HepG2 (cell line): Measurements from ENCODE around the gene KDM4B. TPM values are rescaled to one million over a fixed set of nuclear protein-coding genes. Genes with fewer than 3 reads are reported as not detected.

Source experiments
- ATAC-seq: fragments of 200-7000 bp; cut with Tn5 transposase; 3 replicates; pipeline ENCODE4 v1.9.1; 2020; ENCODE audit warnings: mild to moderate bottlenecking, moderate library complexity
- BruUV-seq: library from RNA; stranded (reverse); fragments of 400-500 nt; replicated peaks from 2 replicates; lab custom pipeline; 2021; lab: Mats Ljungman, UMichigan
- CTCF ChIA-PET: fragments of 300-600 bp; formaldehyde crosslinking; extraction: SDS; loops from one replicate; lab custom pipeline; 2021; ENCODE audit warnings: low total read pairs, inconsistent platforms, low intra/inter-chr PET ratio; lab: Yijun Ruan, JAX
- POLR2A ChIA-PET: fragments of 350-600 bp; sonication (Branson Sonifier 250); formaldehyde crosslinking; loops from one replicate; lab custom pipeline; 2020; ENCODE audit warnings: antibody characterized with exemption, inconsistent platforms; lab: Yijun Ruan, JAX
- DNase-seq: peaks from one replicate; pipeline ENCODE4 v3.0.0-alpha.2; 2015; ENCODE audit warnings: low spot score
- FAIRE-seq: peaks from 3 replicates; lab custom pipeline; 2011; peaks lifted over from hg19 to GRCh38; lab: Jason Lieb, UNC
- H2AFZ ChIP-seq: one replicate; pipeline ENCODE4 v1.6.1; 2011; ENCODE audit warnings: low read length, inconsistent platforms
- H3K27ac ChIP-seq: fragments of 300-600 bp; 3 replicates; pipeline ENCODE4 v1.8.0; 2011; ENCODE audit warnings: mixed run types, mild to moderate bottlenecking, mixed read lengths, low read length, inconsistent platforms; ENCODE audit not compliant: insufficient read depth; ENCODE audit errors: extremely low read length
- H3K27me3 ChIP-seq, 2 experiments: fragments of 200-600 bp in 1 of 2; 2 replicates in 1 of 2; 3 replicates in 1 of 2; pipeline versions ENCODE4 v1.6.0 to v1.8.0; 2011; ENCODE audit warnings: low read length in 2 of 2, mild to moderate bottlenecking in 2 of 2, moderate library complexity in 2 of 2, inconsistent platforms in 1 of 2; ENCODE audit not compliant: insufficient read depth in 2 of 2, control insufficient read depth in 1 of 2
- H3K36me3 ChIP-seq, 2 experiments: fragments of 200-600 bp in 1 of 2; replicated peaks in 1 of 2; 2 replicates in 1 of 2; 3 replicates in 1 of 2; pipeline versions ENCODE4 v1.5.1 to v1.8.0; 2011; ENCODE audit warnings: low read length in 2 of 2, inconsistent platforms in 1 of 2; ENCODE audit not compliant: insufficient read depth in 2 of 2, control insufficient read depth in 1 of 2
- H3K4me1 ChIP-seq: 2 replicates; pipeline ENCODE4 v1.5.1; 2012; ENCODE audit warnings: low read length, inconsistent platforms; ENCODE audit not compliant: insufficient read depth
- H3K4me2 ChIP-seq: 2 replicates; pipeline ENCODE4 v1.6.0; 2011; ENCODE audit warnings: low read depth, low read length, inconsistent platforms
- H3K4me3 ChIP-seq, 3 experiments: fragments of 200-600 bp in 1 of 3; sonication (generic), shearing (Covaris generic) in 1 of 3; replicated peaks in 1 of 3; 2 replicates each; pipeline ENCODE4 v1.5.1; 2011 to 2016; ENCODE audit warnings: low read length in 3 of 3, inconsistent platforms in 2 of 3, low read depth in 2 of 3, mild to moderate bottlenecking in 2 of 3, control low read depth in 1 of 3, mixed read lengths in 1 of 3; ENCODE audit not compliant: insufficient read depth in 1 of 3
- H3K79me2 ChIP-seq: one replicate; pipeline ENCODE4 v1.6.1; 2011; ENCODE audit warnings: low read length, inconsistent platforms; ENCODE audit not compliant: insufficient read depth
- H3K9ac ChIP-seq: 2 replicates; pipeline ENCODE4 v1.6.0; 2011; ENCODE audit warnings: mild to moderate bottlenecking, low read depth, low read length, inconsistent platforms; ENCODE audit not compliant: insufficient read depth
- H3K9me3 ChIP-seq: 2 replicates; pipeline ENCODE4 v1.5.1; 2012; ENCODE audit warnings: mild to moderate bottlenecking, low read length
- H4K20me1 ChIP-seq: 2 replicates; pipeline ENCODE4 v1.6.0; 2011; ENCODE audit warnings: inconsistent platforms, mild to moderate bottlenecking, low read length, moderate library complexity; ENCODE audit not compliant: insufficient read depth
- CBX1 ChIP-seq: IDR thresholded peaks from one replicate; pipeline ENCODE4 v1.6.1; 2016; ENCODE audit warnings: antibody characterized with exemption, low read depth
- DMAP1 ChIP-seq: IDR thresholded peaks from 2 replicates; pipeline ENCODE4 v1.6.1; 2016
- NFIC ChIP-seq: IDR thresholded peaks from 2 replicates; pipeline ENCODE4 v1.6.1; 2012; ENCODE audit warnings: mild to moderate bottlenecking, low read length, inconsistent platforms
- NFKBIZ ChIP-seq: IDR thresholded peaks from 2 replicates; pipeline ENCODE4 v1.6.1; 2018; ENCODE audit warnings: missing genetic modification reagents, missing compliant biosample characterization
- PRDM4 ChIP-seq: sonication (generic); formaldehyde crosslinking; IDR thresholded peaks from 2 replicates; pipeline ENCODE4 v1.9.0; 2021; ENCODE audit warnings: missing genetic modification reagents, borderline replicate concordance
- SIN3B ChIP-seq: fragments of 150-350 bp; IDR thresholded peaks from 2 replicates; pipeline ENCODE4 v1.6.1; 2014; ENCODE audit warnings: low read length
- SRSF1 ChIP-seq: fragments of 200-400 bp; formaldehyde crosslinking; optimal IDR thresholded peaks from 2 replicates; pipeline ENCODE3; 2017; ENCODE audit warnings: mild to moderate bottlenecking, low read depth, low read length, moderate library complexity
- ZNF24 ChIP-seq: fragments of 450-650 bp; IDR thresholded peaks from 2 replicates; pipeline ENCODE4 v1.6.1; 2017; ENCODE audit warnings: antibody characterized with exemption, mild to moderate bottlenecking
- ZNF33B ChIP-seq: sonication (generic); formaldehyde crosslinking; IDR thresholded peaks from 2 replicates; pipeline ENCODE4 v1.5.1; 2020; ENCODE audit warnings: mild to moderate bottlenecking, missing genetic modification reagents
- ZNF562 ChIP-seq: sonication (generic); formaldehyde crosslinking; IDR thresholded peaks from 2 replicates; pipeline ENCODE4 v1.8.0; 2022; ENCODE audit warnings: missing genetic modification reagents, borderline replicate concordance
- ZNF660 ChIP-seq: sonication (generic); formaldehyde crosslinking; IDR thresholded peaks from 2 replicates; pipeline ENCODE4 v1.5.1; 2020; ENCODE audit warnings: mild to moderate bottlenecking, low read depth, missing genetic modification reagents, borderline replicate concordance
- ZNF766 ChIP-seq: sonication (generic); formaldehyde crosslinking; IDR thresholded peaks from 2 replicates; pipeline ENCODE4 v1.5.0; 2020; ENCODE audit warnings: missing genetic modification reagents, borderline replicate concordance
- ZNF781 ChIP-seq: sonication (generic); formaldehyde crosslinking; IDR thresholded peaks from 2 replicates; pipeline ENCODE4 v1.5.1; 2020; ENCODE audit warnings: borderline replicate concordance, mild to moderate bottlenecking, missing genetic modification reagents; ENCODE audit errors: not compliant biosample characterization
- ZNF816 ChIP-seq: sonication (generic); formaldehyde crosslinking; IDR thresholded peaks from 2 replicates; pipeline ENCODE4 v1.8.0; 2022; ENCODE audit warnings: missing genetic modification reagents, mild to moderate bottlenecking, borderline replicate concordance
- ZSCAN21 ChIP-seq: sonication (generic); formaldehyde crosslinking; IDR thresholded peaks from 2 replicates; pipeline ENCODE4 v1.8.0; 2022; ENCODE audit warnings: mild to moderate bottlenecking, missing genetic modification reagents, moderate library complexity, borderline replicate concordance
- WGBS: methylation state at CpG from one replicate; pipeline ENCODE4 v1.1.6; 2017; ENCODE audit warnings: low lambda C conversion rate; 5-methylcytosine and 5-hydroxymethylcytosine counted together
- in situ Hi-C: cut with HindIII; loops from 2 replicates; pipeline ENCODE4 v1.10.0; 2017; ENCODE audit warnings: low pct_unique_long_range_greater_than_20kb; ENCODE audit not compliant: extremely low pct_ligation_motif_present
- intact Hi-C: fragments of 100-400 bp; cut with micrococcal nuclease; formaldehyde crosslinking; loops from one replicate; pipeline ENCODE4 v1.10.0; 2022; ENCODE audit not compliant: unreplicated experiment
- polyA plus RNA-seq, 8 experiments: library from polyadenylated mRNA; depleted of rRNA in 3 of 8; stranded (reverse) in 7 of 8; unstranded in 1 of 8; fragments of >200 nt; fragmentation: Illumina TruSeq in 4 of 8; extraction: Trizol in 4 of 8; gene quantifications; 2 replicates each; pipeline versions ENCODE4 v1.2.1 to v1.2.3, GENCODE V29; 2011 to 2016; ENCODE audit warnings: low read depth in 4 of 8, missing spikeins in 1 of 8, mixed read lengths in 1 of 8; ENCODE audit not compliant: insufficient read depth in 1 of 8
- total RNA-seq, 5 experiments: library from RNA; depleted of rRNA; stranded (reverse); fragments of >200 nt; fragmentation: Illumina TruSeq; extraction: Trizol; gene quantifications; 2 replicates each; pipeline ENCODE4 v1.2.3, GENCODE V29; 2016; ENCODE audit warnings: low read depth in 1 of 5
- TF ChIP-seq, protein P1 (sequence below): sonication (generic); formaldehyde crosslinking; IDR thresholded peaks from 2 replicates; pipeline ENCODE4; 2020; ENCODE audit warnings: missing genetic modification reagents, mild to moderate bottlenecking, borderline replicate concordance

KDM4B gene
- total and polyA plus RNA-seq, 2 of the 13 experiments (the other 11 are each of a cell fraction or from before 2014, with no cell fraction given) = 4.9 to 14.6 TPM

- ATAC-seq = no peak
- intact Hi-C loops (no loop called here), in situ Hi-C loops (no loop called here)
- H3K36me3 ChIP-seq = peaks cover 14 to 17% of the 10 kb centered on the region in 2 experiments; a peak in 4 of 5 replicates
- 96% methylated on average over 25 of the region's 31 CpGs for WGBS
- H3K27ac ChIP-seq = no peak overlapping the region
- no peaks in the 10 kb centered on the region for H3K79me2 ChIP-seq
- BruUV-seq = no TSS peak
- CTCF ChIA-PET = no interaction called here
- FAIRE-seq = no peak
- no peaks in the 10 kb centered on the region for H3K27me3 ChIP-seq
- H3K4me3 ChIP-seq = no peak overlapping the region
- no peak for DNase-seq
- no peaks in the 10 kb centered on the region for H3K9me3 ChIP-seq
- H3K4me2 ChIP-seq = no peak overlapping the region
- POLR2A ChIA-PET = no interaction called here
- H3K4me1 ChIP-seq = no peaks in the 10 kb centered on the region
- no peaks in the 10 kb centered on the region for H4K20me1 ChIP-seq
- no peak overlapping the region for H2AFZ ChIP-seq
- no peak overlapping the region for H3K9ac ChIP-seq
- TF ChIP-seq ZNF781 (no peak), ZNF766 (CRISPR knock-in tag) (no peak), NFIC (no peak), DMAP1 (CRISPR knock-in tag) (no peak), ZSCAN21 (CRISPR knock-in tag) (no peak), CBX1 (no peak), ZNF816 (CRISPR knock-in tag) (no peak), ZNF33B (no peak), ZNF660 (CRISPR knock-in tag) (no peak), PRDM4 (CRISPR knock-in tag) (no peak), SRSF1 (no peak), ZNF562 (CRISPR knock-in tag) (no peak), ZNF24 (no peak), NFKBIZ (CRISPR knock-in tag) (no peak), SIN3B (no peak)
- TF ChIP-seq, protein P1, sequence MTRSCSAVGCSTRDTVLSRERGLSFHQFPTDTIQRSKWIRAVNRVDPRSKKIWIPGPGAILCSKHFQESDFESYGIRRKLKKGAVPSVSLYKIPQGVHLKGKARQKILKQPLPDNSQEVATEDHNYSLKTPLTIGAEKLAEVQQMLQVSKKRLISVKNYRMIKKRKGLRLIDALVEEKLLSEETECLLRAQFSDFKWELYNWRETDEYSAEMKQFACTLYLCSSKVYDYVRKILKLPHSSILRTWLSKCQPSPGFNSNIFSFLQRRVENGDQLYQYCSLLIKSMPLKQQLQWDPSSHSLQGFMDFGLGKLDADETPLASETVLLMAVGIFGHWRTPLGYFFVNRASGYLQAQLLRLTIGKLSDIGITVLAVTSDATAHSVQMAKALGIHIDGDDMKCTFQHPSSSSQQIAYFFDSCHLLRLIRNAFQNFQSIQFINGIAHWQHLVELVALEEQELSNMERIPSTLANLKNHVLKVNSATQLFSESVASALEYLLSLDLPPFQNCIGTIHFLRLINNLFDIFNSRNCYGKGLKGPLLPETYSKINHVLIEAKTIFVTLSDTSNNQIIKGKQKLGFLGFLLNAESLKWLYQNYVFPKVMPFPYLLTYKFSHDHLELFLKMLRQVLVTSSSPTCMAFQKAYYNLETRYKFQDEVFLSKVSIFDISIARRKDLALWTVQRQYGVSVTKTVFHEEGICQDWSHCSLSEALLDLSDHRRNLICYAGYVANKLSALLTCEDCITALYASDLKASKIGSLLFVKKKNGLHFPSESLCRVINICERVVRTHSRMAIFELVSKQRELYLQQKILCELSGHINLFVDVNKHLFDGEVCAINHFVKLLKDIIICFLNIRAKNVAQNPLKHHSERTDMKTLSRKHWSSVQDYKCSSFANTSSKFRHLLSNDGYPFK (CRISPR knock-in tag) = no peak
Measured at GRCh38 chr19:5147074-5147977, 178.4 kb downstream of the KDM4B start.
